HepG2 (cell line): ENCODE data around the gene CPOX. TPM values are rescaled to one million over a fixed set of nuclear protein-coding genes. Genes with fewer than 3 reads are reported as not detected.

Experiments
- CREM ChIP-seq, 2 experiments: sonication (generic) in 1 of 2; formaldehyde crosslinking in 1 of 2; IDR thresholded peaks; 2 replicates each; pipeline versions ENCODE4 v1.4.0 to v1.6.1; 2016 to 2020; ENCODE audit warnings: antibody characterized with exemption in 1 of 2, mild to moderate bottlenecking in 1 of 2, missing genetic modification reagents in 1 of 2
- HOMEZ ChIP-seq: IDR thresholded peaks from 2 replicates; pipeline ENCODE4 v1.6.1; 2016; ENCODE audit warnings: low read depth
- HOXA9 ChIP-seq: sonication (generic); formaldehyde crosslinking; IDR thresholded peaks from 2 replicates; pipeline ENCODE4 v1.8.1; 2022; ENCODE audit warnings: missing genetic modification reagents, mild to moderate bottlenecking, moderate library complexity, borderline replicate concordance
- KAT8 ChIP-seq: IDR thresholded peaks from 2 replicates; pipeline ENCODE4 v1.6.1; 2016; ENCODE audit warnings: missing genetic modification reagents, missing compliant biosample characterization
- MYNN ChIP-seq: sonication (generic); formaldehyde crosslinking; IDR thresholded peaks from 2 replicates; pipeline ENCODE4 v1.4.0; 2020; ENCODE audit warnings: mild to moderate bottlenecking, low read depth, missing genetic modification reagents
- PAX8 ChIP-seq: sonication (generic); formaldehyde crosslinking; IDR thresholded peaks from 2 replicates; pipeline ENCODE4 v1.8.0; 2022; ENCODE audit warnings: mild to moderate bottlenecking, missing genetic modification reagents, borderline replicate concordance
- U2AF1 ChIP-seq: fragments of 200-400 bp; formaldehyde crosslinking; optimal IDR thresholded peaks from 2 replicates; pipeline ENCODE3; 2017; ENCODE audit warnings: mild to moderate bottlenecking, low read depth, low read length
- YEATS2 ChIP-seq: sonication (generic); formaldehyde crosslinking; IDR thresholded peaks from 2 replicates; pipeline ENCODE4 v1.4.0; 2020; ENCODE audit warnings: missing genetic modification reagents, borderline replicate concordance
- ZFP1 ChIP-seq: IDR thresholded peaks from 2 replicates; pipeline ENCODE4 v1.6.1; 2016
- ZMYM2 ChIP-seq: sonication (generic); formaldehyde crosslinking; IDR thresholded peaks from 2 replicates; pipeline ENCODE4 v1.8.0; 2022; ENCODE audit warnings: mild to moderate bottlenecking, missing genetic modification reagents
- ZNF256 ChIP-seq: sonication (generic); formaldehyde crosslinking; conservative IDR thresholded peaks from 2 replicates; pipeline ENCODE4 v1.4.0; 2020; ENCODE audit warnings: missing genetic modification reagents
- ZNF282 ChIP-seq: fragments of 450-650 bp; IDR thresholded peaks from 2 replicates; pipeline ENCODE4 v1.6.1; 2018; ENCODE audit not compliant: partially characterized antibody
- ZNF546 ChIP-seq: sonication (generic); formaldehyde crosslinking; conservative IDR thresholded peaks from 2 replicates; pipeline ENCODE4 v1.8.1; 2023; ENCODE audit warnings: mild to moderate bottlenecking, missing genetic modification reagents
- ZNF607 ChIP-seq: sonication (generic); formaldehyde crosslinking; IDR thresholded peaks from 2 replicates; pipeline ENCODE4 v1.5.1; 2020; ENCODE audit warnings: missing genetic modification reagents, mild to moderate bottlenecking, borderline replicate concordance
- ZNF781 ChIP-seq: sonication (generic); formaldehyde crosslinking; IDR thresholded peaks from 2 replicates; pipeline ENCODE4 v1.5.1; 2020; ENCODE audit warnings: borderline replicate concordance, mild to moderate bottlenecking, missing genetic modification reagents; ENCODE audit errors: not compliant biosample characterization
- polyA plus RNA-seq, 8 experiments: library from polyadenylated mRNA; depleted of rRNA in 3 of 8; stranded (reverse) in 7 of 8; unstranded in 1 of 8; fragments of >200 nt; fragmentation: Illumina TruSeq in 4 of 8; extraction: Trizol in 4 of 8; gene quantifications; 2 replicates each; pipeline versions ENCODE4 v1.2.1 to v1.2.3, GENCODE V29; 2011 to 2016; ENCODE audit warnings: low read depth in 4 of 8, missing spikeins in 1 of 8, mixed read lengths in 1 of 8; ENCODE audit not compliant: insufficient read depth in 1 of 8
- total RNA-seq, 5 experiments: library from RNA; depleted of rRNA; stranded (reverse); fragments of >200 nt; fragmentation: Illumina TruSeq; extraction: Trizol; gene quantifications; 2 replicates each; pipeline ENCODE4 v1.2.3, GENCODE V29; 2016; ENCODE audit warnings: low read depth in 1 of 5
- TF ChIP-seq, protein P1 (sequence below): sonication (generic); formaldehyde crosslinking; IDR thresholded peaks from 2 replicates; pipeline ENCODE4 v1.5.1; 2020; ENCODE audit warnings: mild to moderate bottlenecking, missing genetic modification reagents, borderline replicate concordance
- TF ChIP-seq, protein P2 (sequence below): sonication (generic); formaldehyde crosslinking; conservative IDR thresholded peaks from 2 replicates; pipeline ENCODE4 v1.4.0; 2020; ENCODE audit warnings: missing genetic modification reagents
- TF ChIP-seq, protein P3 (sequence below): sonication (generic); formaldehyde crosslinking; IDR thresholded peaks from 2 replicates; pipeline ENCODE4 v1.8.1; 2022; ENCODE audit warnings: mild to moderate bottlenecking, missing genetic modification reagents

The CPOX gene
- total and polyA plus RNA-seq, 2 of the 13 experiments (the other 11 are each of a cell fraction or from before 2014, with no cell fraction given) = 34.2 to 37.2 TPM

DNA sequence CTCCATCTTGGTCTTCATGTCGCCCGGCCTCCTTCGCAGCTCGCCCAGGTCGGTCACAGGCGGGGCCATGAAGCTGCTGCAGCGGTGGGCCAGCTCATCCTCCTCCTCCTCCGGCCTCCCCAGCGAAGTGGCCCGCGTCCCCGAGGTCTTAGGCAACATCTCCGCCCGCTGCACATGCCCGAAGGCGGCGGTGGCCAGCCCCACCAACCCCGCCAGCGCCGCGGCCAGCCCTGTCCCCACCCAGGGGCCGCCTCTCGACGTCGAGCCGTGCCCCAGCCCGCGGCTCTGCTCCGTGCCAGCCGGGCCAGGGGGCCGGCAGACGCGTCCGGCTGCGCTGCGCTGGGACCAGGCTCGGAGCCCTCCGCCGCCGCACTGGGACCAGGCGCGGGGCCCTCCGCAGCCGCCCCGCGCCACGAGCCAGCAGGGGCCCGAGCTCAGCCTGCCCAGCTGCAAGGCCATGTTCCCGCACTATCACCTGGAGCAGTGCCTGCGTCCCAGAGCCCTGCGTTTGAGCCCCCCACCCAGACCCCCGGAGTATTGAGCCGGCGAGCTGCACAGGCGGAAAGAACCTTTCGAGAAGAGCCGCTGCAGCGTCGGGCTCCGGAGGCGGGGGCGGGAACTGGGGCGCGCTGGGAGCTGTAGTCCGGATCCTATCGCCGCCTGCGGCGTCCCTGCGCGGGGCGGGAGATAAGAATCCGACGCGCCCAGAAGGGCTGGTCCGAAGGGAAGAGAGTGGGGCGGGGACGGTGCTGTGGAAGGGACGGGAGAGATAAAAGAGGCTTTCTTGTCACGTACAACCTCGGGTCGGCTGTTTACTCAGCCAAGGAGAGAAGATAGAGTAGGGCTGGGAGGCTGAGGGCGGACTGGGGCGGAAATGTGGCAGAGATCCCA lies at the start of gene CPOX (continued):
- TF ChIP-seq MYNN (CRISPR knock-in tag) (no peak), ZNF781 (CRISPR knock-in tag) (no peak), U2AF1 (no peak), ZMYM2 (CRISPR knock-in tag) (no peak; the same call in none of the 2 replicates), ZNF546 (CRISPR knock-in tag) (no peak; the same call in none of the 2 replicates), CREM (IDR thresholded peaks at IDR 0.05) (peak; percentile 69), CREM (CRISPR knock-in tag; IDR thresholded peaks at IDR 0.05) (no peak), ZNF282 (no peak), ZNF607 (CRISPR knock-in tag) (no peak; the same call in 1 of the 2 replicates), HOMEZ (peak; percentile 95), HOXA9 (CRISPR knock-in tag) (no peak), ZNF256 (CRISPR knock-in tag) (no peak), KAT8 (CRISPR knock-in tag) (0 out of 2 replicates have a peak, but pooled peaks have one; percentile 65), YEATS2 (CRISPR knock-in tag) (peak; percentile 69; the same call in 1 of the 2 replicates), PAX8 (CRISPR knock-in tag) (peak; percentile 47; the same call in 1 of the 2 replicates), ZFP1 (CRISPR knock-in tag) (no peak)
- TF ChIP-seq, protein P1, sequence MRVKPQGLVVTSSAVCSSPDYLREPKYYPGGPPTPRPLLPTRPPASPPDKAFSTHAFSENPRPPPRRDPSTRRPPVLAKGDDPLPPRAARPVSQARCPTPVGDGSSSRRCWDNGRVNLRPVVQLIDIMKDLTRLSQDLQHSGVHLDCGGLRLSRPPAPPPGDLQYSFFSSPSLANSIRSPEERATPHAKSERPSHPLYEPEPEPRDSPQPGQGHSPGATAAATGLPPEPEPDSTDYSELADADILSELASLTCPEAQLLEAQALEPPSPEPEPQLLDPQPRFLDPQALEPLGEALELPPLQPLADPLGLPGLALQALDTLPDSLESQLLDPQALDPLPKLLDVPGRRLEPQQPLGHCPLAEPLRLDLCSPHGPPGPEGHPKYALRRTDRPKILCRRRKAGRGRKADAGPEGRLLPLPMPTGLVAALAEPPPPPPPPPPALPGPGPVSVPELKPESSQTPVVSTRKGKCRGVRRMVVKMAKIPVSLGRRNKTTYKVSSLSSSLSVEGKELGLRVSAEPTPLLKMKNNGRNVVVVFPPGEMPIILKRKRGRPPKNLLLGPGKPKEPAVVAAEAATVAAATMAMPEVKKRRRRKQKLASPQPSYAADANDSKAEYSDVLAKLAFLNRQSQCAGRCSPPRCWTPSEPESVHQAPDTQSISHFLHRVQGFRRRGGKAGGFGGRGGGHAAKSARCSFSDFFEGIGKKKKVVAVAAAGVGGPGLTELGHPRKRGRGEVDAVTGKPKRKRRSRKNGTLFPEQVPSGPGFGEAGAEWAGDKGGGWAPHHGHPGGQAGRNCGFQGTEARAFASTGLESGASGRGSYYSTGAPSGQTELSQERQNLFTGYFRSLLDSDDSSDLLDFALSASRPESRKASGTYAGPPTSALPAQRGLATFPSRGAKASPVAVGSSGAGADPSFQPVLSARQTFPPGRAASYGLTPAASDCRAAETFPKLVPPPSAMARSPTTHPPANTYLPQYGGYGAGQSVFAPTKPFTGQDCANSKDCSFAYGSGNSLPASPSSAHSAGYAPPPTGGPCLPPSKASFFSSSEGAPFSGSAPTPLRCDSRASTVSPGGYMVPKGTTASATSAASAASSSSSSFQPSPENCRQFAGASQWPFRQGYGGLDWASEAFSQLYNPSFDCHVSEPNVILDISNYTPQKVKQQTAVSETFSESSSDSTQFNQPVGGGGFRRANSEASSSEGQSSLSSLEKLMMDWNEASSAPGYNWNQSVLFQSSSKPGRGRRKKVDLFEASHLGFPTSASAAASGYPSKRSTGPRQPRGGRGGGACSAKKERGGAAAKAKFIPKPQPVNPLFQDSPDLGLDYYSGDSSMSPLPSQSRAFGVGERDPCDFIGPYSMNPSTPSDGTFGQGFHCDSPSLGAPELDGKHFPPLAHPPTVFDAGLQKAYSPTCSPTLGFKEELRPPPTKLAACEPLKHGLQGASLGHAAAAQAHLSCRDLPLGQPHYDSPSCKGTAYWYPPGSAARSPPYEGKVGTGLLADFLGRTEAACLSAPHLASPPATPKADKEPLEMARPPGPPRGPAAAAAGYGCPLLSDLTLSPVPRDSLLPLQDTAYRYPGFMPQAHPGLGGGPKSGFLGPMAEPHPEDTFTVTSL = peak; percentile 83; the same call in 1 of the 2 replicates
- TF ChIP-seq, protein P2, sequence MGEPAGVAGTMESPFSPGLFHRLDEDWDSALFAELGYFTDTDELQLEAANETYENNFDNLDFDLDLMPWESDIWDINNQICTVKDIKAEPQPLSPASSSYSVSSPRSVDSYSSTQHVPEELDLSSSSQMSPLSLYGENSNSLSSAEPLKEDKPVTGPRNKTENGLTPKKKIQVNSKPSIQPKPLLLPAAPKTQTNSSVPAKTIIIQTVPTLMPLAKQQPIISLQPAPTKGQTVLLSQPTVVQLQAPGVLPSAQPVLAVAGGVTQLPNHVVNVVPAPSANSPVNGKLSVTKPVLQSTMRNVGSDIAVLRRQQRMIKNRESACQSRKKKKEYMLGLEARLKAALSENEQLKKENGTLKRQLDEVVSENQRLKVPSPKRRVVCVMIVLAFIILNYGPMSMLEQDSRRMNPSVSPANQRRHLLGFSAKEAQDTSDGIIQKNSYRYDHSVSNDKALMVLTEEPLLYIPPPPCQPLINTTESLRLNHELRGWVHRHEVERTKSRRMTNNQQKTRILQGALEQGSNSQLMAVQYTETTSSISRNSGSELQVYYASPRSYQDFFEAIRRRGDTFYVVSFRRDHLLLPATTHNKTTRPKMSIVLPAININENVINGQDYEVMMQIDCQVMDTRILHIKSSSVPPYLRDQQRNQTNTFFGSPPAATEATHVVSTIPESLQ (CRISPR knock-in tag) = peak; percentile 73; the same call in 1 of the 2 replicates
- TF ChIP-seq, protein P3, sequence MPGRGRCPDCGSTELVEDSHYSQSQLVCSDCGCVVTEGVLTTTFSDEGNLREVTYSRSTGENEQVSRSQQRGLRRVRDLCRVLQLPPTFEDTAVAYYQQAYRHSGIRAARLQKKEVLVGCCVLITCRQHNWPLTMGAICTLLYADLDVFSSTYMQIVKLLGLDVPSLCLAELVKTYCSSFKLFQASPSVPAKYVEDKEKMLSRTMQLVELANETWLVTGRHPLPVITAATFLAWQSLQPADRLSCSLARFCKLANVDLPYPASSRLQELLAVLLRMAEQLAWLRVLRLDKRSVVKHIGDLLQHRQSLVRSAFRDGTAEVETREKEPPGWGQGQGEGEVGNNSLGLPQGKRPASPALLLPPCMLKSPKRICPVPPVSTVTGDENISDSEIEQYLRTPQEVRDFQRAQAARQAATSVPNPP (CRISPR knock-in tag) = 0 out of 2 replicates have a peak, but pooled peaks have one; percentile 22
